Measurements from ENCODE around the gene FUS.

- TF ChIP-seq ZNF792 (CRISPR knock-in tag; IDR thresholded peaks at IDR 0.05) (0 out of 2 replicates have a peak, but pooled peaks have one; percentile 20), KMT2B (CRISPR knock-in tag; IDR thresholded peaks at IDR 0.05) (no peak), SATB2 (CRISPR knock-in tag; IDR thresholded peaks at IDR 0.05) (no peak), ARID2 (CRISPR knock-in tag; IDR thresholded peaks at IDR 0.05; ENCODE audit: borderline replicate concordance) (no peak), HMG20A (CRISPR knock-in tag; IDR thresholded peaks at IDR 0.05; ENCODE audit: borderline replicate concordance) (no peak), REL (CRISPR knock-in tag; conservative IDR thresholded peaks at IDR 0.05) (no peak; the same call in 1 of the 2 replicates), REPIN1 (CRISPR knock-in tag; IDR thresholded peaks at IDR 0.05; ENCODE audit: borderline replicate concordance, low read depth) (no peak), NCOA2 (CRISPR knock-in tag; IDR thresholded peaks at IDR 0.05) (0 out of 2 replicates have a peak, but pooled peaks have one; percentile 2), ZHX1 (CRISPR knock-in tag; IDR thresholded peaks at IDR 0.05; ENCODE audit: low read depth) (0 out of 2 replicates have a peak, but pooled peaks have one; percentile 22), MTA1 (CRISPR knock-in tag; IDR thresholded peaks at IDR 0.05; ENCODE audit: borderline replicate concordance) (no peak; the same call in 1 of the 2 replicates), ASH2L (IDR thresholded peaks at IDR 0.05; ENCODE audit: insufficient read length, low read depth, low read length) (no peak), MXI1 (IDR thresholded peaks at IDR 0.05; ENCODE audit: borderline replicate concordance, low read depth, low read length) (no peak; the same call in 2 of the 3 replicates)
Observed at GRCh38 chr16:31141489-31142108, 38.3 kb upstream of the FUS start.

All from HepG2 (cell line).